GM23338 (cell line): Measurements from ENCODE around the gene OPN3. TPM values are rescaled to one million over a fixed set of nuclear protein-coding genes. Genes with fewer than 3 reads are reported as not detected.

ENCODE experiments used
- ATAC-seq: fragments of 200-7000 bp; cut with Tn5 transposase; 3 replicates; pipeline ENCODE4 v1.9.1; 2020
- DNase-seq: peaks from one replicate; pipeline ENCODE4 v3.0.0-alpha.2; 2015; ENCODE audit warnings: low spot score
- H2AFZ ChIP-seq: fragments of 200-600 bp; sonication (generic); 2 replicates; pipeline ENCODE4 v1.8.0; 2016; ENCODE audit warnings: antibody characterized with exemption, mild to moderate bottlenecking, moderate library complexity
- H3F3A ChIP-seq: fragments of 200-600 bp; sonication (generic); replicated peaks from 2 replicates; pipeline ENCODE4 v1.8.0; 2017; ENCODE audit warnings: antibody characterized with exemption, mixed run types, low read depth
- H3K27ac ChIP-seq: fragments of 200-600 bp; sonication (generic); 2 replicates; pipeline ENCODE4 v1.6.1; 2016; ENCODE audit warnings: low read depth
- H3K27me3 ChIP-seq: fragments of 200-600 bp; sonication (generic); 2 replicates; pipeline ENCODE4 v1.8.0; 2016; ENCODE audit warnings: mild to moderate bottlenecking, mixed run types, moderate library complexity; ENCODE audit not compliant: insufficient read depth
- H3K36me3 ChIP-seq: fragments of 200-600 bp; sonication (generic); 2 replicates; pipeline ENCODE4 v1.8.0; 2016; ENCODE audit warnings: mild to moderate bottlenecking; ENCODE audit not compliant: insufficient read depth
- H3K4me1 ChIP-seq: fragments of 200-600 bp; sonication (generic); 2 replicates; pipeline ENCODE4 v1.8.0; 2016; ENCODE audit warnings: mild to moderate bottlenecking, moderate library complexity; ENCODE audit not compliant: insufficient read depth
- H3K4me2 ChIP-seq: fragments of 200-600 bp; sonication (generic); 2 replicates; pipeline ENCODE4 v1.7.1; 2017; ENCODE audit warnings: mixed run types
- H3K4me3 ChIP-seq: fragments of 200-600 bp; sonication (generic); 2 replicates; pipeline ENCODE4 v1.6.1; 2016; ENCODE audit warnings: mixed run types
- H3K79me2 ChIP-seq: fragments of 200-600 bp; sonication (generic); replicated peaks from 2 replicates; pipeline ENCODE4 v1.8.0; 2017; ENCODE audit warnings: mild to moderate bottlenecking; ENCODE audit not compliant: insufficient read depth
- H3K9me2 ChIP-seq: fragments of 200-600 bp; sonication (generic); 2 replicates; pipeline ENCODE4 v1.8.0; 2017; ENCODE audit not compliant: insufficient read depth
- H4K20me1 ChIP-seq: fragments of 200-600 bp; sonication (generic); replicated peaks from 2 replicates; pipeline ENCODE4 v1.8.0; 2017; ENCODE audit warnings: mild to moderate bottlenecking; ENCODE audit not compliant: insufficient read depth
- H3K27ac Mint-ChIP-seq: 2 replicates; pipeline ENCODE4 v1.8.0; 2020; ENCODE audit warnings: inconsistent platforms, mild to moderate bottlenecking, moderate library complexity, mixed read lengths
- H3K27me3 Mint-ChIP-seq: 3 replicates; pipeline ENCODE4 v1.8.0; 2022; ENCODE audit warnings: low read depth, mild to moderate bottlenecking, moderate library complexity, mixed read lengths, inconsistent platforms; ENCODE audit not compliant: insufficient read depth, poor library complexity
- H3K36me3 Mint-ChIP-seq: 3 replicates; pipeline ENCODE4 v1.8.0; 2021; ENCODE audit warnings: low read depth, mild to moderate bottlenecking, inconsistent platforms, moderate library complexity, mixed read lengths
- H3K4me1 Mint-ChIP-seq: 3 replicates; pipeline ENCODE4 v1.8.0; 2020; ENCODE audit warnings: mild to moderate bottlenecking, inconsistent platforms, mixed read lengths
- H3K4me3 Mint-ChIP-seq: 3 replicates; pipeline ENCODE4 v1.8.0; 2021; ENCODE audit warnings: moderate library complexity, mild to moderate bottlenecking, inconsistent platforms, mixed read lengths
- H3K9me3 Mint-ChIP-seq: 3 replicates; pipeline ENCODE4 v1.8.0; 2020; ENCODE audit warnings: moderate library complexity, mild to moderate bottlenecking, inconsistent platforms, mixed read lengths
- CREB1 ChIP-seq: fragments of 250-450 bp; sonication (Bioruptor Pico); IDR thresholded peaks from 2 replicates; pipeline ENCODE4 v1.5.0; 2020; ENCODE audit warnings: low read depth, mild to moderate bottlenecking, moderate library complexity
- EZH2 ChIP-seq: fragments of 200-600 bp; sonication (generic); IDR thresholded peaks from one replicate; pipeline ENCODE4 v1.8.0; 2017; ENCODE audit warnings: antibody characterized with exemption, mild to moderate bottlenecking, low read depth; ENCODE audit not compliant: unreplicated experiment
- EZH2phosphoT487 ChIP-seq: fragments of 200-600 bp; sonication (generic); IDR thresholded peaks from one replicate; pipeline ENCODE4 v1.8.1; 2018; ENCODE audit warnings: antibody characterized with exemption; ENCODE audit not compliant: unreplicated experiment
- JUNB ChIP-seq: IDR thresholded peaks from one replicate; pipeline ENCODE4 v1.6.1; 2016; ENCODE audit warnings: antibody characterized with exemption; ENCODE audit not compliant: unreplicated experiment
- NANOG ChIP-seq: IDR thresholded peaks from 2 replicates; pipeline ENCODE4 v1.6.1; 2016; ENCODE audit warnings: antibody characterized with exemption, borderline replicate concordance
- REST ChIP-seq: IDR thresholded peaks from one replicate; pipeline ENCODE4 v1.6.1; 2018; ENCODE audit warnings: antibody characterized with exemption; ENCODE audit not compliant: unreplicated experiment
- STAT1 ChIP-seq: IDR thresholded peaks from one replicate; pipeline ENCODE4 v1.6.1; 2016; ENCODE audit warnings: antibody characterized with exemption; ENCODE audit not compliant: unreplicated experiment
- ZNF331 ChIP-seq: fragments of 250-450 bp; sonication (Bioruptor Pico); IDR thresholded peaks from 2 replicates; pipeline ENCODE4 v1.5.0; 2020; ENCODE audit warnings: low read depth, mild to moderate bottlenecking, moderate library complexity
- polyA plus RNA-seq: library from polyadenylated mRNA; unstranded; fragments of >200 nt; fragmentation: Nextera tagmentation; extraction: Ambion mirVana; gene quantifications from 2 replicates; pipeline ENCODE4 v1.2.1, GENCODE V29; 2016
- total RNA-seq: library from RNA; depleted of rRNA; stranded (reverse); fragments of >200 nt; shearing (Covaris generic); gene quantifications from 2 replicates; pipeline ENCODE4 v1.2.3, GENCODE V29; 2014
- TF ChIP-seq, protein P1 (sequence below): fragments of 250-450 bp; sonication (Bioruptor Pico); IDR thresholded peaks from 2 replicates; pipeline ENCODE4 v1.5.0; 2020; ENCODE audit warnings: mild to moderate bottlenecking, moderate library complexity
- TF ChIP-seq, protein P2 (sequence below): IDR thresholded peaks from 2 replicates; pipeline ENCODE4 v1.6.1; 2016; ENCODE audit warnings: antibody characterized with exemption
- TF ChIP-seq, protein P3 (sequence below), 2 experiments: fragments of 200-600 bp in 1 of 2; sonication (generic) in 1 of 2; conservative IDR thresholded peaks; 2 replicates each; pipeline versions ENCODE4 v1.5.1 to v1.6.1; 2016 to 2017; ENCODE audit warnings: antibody characterized with exemption in 2 of 2, low read depth in 2 of 2, mild to moderate bottlenecking in 2 of 2, moderate library complexity in 1 of 2

Gene OPN3
- total and polyA plus RNA-seq, 2 experiments from 2014 or later: 23.7 to 46.8 TPM

DNA sequence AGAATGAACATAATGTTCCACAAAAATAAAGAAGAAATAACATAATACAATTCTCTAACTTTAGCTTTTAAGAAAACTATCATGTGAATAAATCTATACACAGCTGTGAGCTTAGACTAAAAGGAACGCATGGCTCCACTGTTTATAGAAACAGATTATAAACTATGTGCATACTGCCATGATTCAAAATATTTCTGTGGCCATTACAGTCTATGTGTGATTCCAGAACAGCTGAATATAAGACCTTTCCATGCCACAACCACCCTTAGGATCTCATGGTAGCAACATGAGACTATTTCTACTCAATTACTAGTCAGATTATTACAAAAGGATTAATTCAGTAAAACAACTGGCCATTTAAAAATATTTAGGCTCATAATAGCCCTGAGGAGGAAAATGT, 3.9 kb downstream of the OPN3 start:
- Mint-ChIP-seq H3K9me3 (peaks cover 7% of the 10 kb centered on the region), H3K4me1 (peaks cover 39% of the 10 kb centered on the region), H3K36me3 (peaks cover 37% of the 10 kb centered on the region), H3K4me3 (no peak overlapping the region; the same call in 2 of the 3 replicates), H3K27me3 (peaks cover 7% of the 10 kb centered on the region), H3K27ac (no peak overlapping the region)
- Histone ChIP-seq H3F3A (no peaks in the 10 kb centered on the region), H3K4me1 (peaks cover 26% of the 10 kb centered on the region), H3K27ac (no peak overlapping the region), H3K27me3 (no peaks in the 10 kb centered on the region), H3K79me2 (peaks cover 82% of the 10 kb centered on the region), H3K4me2 (peak overlapping the region; percentile 76; the same call in 1 of the 2 replicates), H2AFZ (no peak overlapping the region), H3K36me3 (peaks cover 5% of the 10 kb centered on the region; the same call in 1 of the 2 replicates), H3K9me2 (no peaks in the 10 kb centered on the region), H4K20me1 (peaks cover 14% of the 10 kb centered on the region), H3K4me3 (no peak overlapping the region)
- DNase-seq (no peak), ATAC-seq (no peak)
- TF ChIP-seq EZH2 (no peak), JUNB (no peak), CREB1 (CRISPR knock-in tag) (no peak), NANOG (no peak), EZH2phosphoT487 (no peak), REST (no peak), ZNF331 (CRISPR knock-in tag) (no peak), STAT1 (no peak)
- TF ChIP-seq, protein P1, sequence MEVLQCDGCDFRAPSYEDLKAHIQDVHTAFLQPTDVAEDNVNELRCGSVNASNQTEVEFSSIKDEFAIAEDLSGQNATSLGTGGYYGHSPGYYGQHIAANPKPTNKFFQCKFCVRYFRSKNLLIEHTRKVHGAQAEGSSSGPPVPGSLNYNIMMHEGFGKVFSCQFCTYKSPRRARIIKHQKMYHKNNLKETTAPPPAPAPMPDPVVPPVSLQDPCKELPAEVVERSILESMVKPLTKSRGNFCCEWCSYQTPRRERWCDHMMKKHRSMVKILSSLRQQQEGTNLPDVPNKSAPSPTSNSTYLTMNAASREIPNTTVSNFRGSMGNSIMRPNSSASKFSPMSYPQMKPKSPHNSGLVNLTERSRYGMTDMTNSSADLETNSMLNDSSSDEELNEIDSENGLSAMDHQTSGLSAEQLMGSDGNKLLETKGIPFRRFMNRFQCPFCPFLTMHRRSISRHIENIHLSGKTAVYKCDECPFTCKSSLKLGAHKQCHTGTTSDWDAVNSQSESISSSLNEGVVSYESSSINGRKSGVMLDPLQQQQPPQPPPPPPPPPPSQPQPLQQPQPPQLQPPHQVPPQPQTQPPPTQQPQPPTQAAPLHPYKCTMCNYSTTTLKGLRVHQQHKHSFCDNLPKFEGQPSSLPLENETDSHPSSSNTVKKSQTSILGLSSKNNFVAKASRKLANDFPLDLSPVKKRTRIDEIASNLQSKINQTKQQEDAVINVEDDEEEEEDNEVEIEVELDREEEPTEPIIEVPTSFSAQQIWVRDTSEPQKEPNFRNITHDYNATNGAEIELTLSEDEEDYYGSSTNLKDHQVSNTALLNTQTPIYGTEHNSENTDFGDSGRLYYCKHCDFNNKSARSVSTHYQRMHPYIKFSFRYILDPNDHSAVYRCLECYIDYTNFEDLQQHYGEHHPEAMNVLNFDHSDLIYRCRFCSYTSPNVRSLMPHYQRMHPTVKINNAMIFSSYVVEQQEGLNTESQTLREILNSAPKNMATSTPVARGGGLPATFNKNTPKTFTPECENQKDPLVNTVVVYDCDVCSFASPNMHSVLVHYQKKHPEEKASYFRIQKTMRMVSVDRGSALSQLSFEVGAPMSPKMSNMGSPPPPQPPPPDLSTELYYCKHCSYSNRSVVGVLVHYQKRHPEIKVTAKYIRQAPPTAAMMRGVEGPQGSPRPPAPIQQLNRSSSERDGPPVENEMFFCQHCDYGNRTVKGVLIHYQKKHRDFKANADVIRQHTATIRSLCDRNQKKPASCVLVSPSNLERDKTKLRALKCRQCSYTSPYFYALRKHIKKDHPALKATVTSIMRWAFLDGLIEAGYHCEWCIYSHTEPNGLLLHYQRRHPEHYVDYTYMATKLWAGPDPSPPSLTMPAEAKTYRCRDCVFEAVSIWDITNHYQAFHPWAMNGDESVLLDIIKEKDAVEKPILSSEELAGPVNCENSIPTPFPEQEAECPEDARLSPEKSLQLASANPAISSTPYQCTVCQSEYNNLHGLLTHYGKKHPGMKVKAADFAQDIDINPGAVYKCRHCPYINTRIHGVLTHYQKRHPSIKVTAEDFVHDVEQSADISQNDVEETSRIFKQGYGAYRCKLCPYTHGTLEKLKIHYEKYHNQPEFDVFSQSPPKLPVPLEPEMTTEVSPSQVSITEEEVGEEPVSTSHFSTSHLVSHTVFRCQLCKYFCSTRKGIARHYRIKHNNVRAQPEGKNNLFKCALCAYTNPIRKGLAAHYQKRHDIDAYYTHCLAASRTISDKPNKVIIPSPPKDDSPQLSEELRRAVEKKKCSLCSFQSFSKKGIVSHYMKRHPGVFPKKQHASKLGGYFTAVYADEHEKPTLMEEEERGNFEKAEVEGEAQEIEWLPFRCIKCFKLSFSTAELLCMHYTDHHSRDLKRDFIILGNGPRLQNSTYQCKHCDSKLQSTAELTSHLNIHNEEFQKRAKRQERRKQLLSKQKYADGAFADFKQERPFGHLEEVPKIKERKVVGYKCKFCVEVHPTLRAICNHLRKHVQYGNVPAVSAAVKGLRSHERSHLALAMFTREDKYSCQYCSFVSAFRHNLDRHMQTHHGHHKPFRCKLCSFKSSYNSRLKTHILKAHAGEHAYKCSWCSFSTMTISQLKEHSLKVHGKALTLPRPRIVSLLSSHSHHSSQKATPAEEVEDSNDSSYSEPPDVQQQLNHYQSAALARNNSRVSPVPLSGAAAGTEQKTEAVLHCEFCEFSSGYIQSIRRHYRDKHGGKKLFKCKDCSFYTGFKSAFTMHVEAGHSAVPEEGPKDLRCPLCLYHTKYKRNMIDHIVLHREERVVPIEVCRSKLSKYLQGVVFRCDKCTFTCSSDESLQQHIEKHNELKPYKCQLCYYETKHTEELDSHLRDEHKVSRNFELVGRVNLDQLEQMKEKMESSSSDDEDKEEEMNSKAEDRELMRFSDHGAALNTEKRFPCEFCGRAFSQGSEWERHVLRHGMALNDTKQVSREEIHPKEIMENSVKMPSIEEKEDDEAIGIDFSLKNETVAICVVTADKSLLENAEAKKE (CRISPR knock-in tag): no peak
- TF ChIP-seq, protein P2, sequence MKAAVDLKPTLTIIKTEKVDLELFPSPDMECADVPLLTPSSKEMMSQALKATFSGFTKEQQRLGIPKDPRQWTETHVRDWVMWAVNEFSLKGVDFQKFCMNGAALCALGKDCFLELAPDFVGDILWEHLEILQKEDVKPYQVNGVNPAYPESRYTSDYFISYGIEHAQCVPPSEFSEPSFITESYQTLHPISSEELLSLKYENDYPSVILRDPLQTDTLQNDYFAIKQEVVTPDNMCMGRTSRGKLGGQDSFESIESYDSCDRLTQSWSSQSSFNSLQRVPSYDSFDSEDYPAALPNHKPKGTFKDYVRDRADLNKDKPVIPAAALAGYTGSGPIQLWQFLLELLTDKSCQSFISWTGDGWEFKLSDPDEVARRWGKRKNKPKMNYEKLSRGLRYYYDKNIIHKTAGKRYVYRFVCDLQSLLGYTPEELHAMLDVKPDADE: no peak
- TF ChIP-seq, protein P3, sequence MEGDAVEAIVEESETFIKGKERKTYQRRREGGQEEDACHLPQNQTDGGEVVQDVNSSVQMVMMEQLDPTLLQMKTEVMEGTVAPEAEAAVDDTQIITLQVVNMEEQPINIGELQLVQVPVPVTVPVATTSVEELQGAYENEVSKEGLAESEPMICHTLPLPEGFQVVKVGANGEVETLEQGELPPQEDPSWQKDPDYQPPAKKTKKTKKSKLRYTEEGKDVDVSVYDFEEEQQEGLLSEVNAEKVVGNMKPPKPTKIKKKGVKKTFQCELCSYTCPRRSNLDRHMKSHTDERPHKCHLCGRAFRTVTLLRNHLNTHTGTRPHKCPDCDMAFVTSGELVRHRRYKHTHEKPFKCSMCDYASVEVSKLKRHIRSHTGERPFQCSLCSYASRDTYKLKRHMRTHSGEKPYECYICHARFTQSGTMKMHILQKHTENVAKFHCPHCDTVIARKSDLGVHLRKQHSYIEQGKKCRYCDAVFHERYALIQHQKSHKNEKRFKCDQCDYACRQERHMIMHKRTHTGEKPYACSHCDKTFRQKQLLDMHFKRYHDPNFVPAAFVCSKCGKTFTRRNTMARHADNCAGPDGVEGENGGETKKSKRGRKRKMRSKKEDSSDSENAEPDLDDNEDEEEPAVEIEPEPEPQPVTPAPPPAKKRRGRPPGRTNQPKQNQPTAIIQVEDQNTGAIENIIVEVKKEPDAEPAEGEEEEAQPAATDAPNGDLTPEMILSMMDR (conservative IDR thresholded peaks at IDR 0.05; ENCODE audit: low read depth in 2 of 2): no peak
